HTR-8/SVneo (cell line): Measurements from ENCODE around the gene GPC3.
"Not testable (repeated sequence)": the region's sequence is repeated elsewhere in the genome, so short reads cannot be mapped to it uniquely, and the experiment has no call there.

Experiments
- DNase-seq: peaks from one replicate; pipeline ENCODE4 v3.0.0; 2011; ENCODE audit warnings: low spot score, mixed read lengths; ENCODE audit not compliant: insufficient read length
- FAIRE-seq: peaks from 2 replicates; lab custom pipeline; 2011; peaks lifted over from hg19 to GRCh38; lab: Jason Lieb, UNC

GPC3 gene

DNA sequence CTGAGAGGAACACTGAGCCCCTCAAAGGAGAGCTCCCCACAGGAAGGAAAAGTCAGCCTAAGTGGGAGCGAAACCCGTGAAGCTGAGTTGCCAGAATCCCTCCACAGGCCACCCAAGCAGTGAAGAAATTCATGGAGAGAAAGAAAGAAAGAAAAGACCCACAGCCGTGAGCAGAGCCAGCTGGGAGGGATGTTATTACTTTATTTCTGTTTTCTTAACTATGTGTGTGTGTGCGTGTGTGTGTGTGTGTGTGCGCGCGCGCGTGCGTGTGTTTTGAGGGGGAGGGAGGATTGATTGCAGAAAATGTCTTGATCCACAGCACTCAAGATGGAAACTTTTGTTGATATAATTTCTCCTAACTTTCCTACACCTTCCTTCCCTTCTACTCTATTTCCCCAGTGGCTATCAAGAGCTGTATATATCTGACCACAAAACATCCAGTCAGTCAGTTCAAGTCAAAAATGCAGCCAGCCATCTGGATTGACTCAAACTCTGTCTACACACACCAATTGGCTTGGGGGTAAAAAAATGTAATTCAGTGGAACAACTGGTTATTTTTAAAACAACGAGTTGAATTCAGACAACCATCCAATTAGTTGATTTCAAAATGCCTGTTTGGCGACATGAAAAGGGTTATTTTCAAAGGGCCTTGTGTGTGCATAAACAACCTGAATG, 13.8 kb upstream of the GPC3 start:
- FAIRE-seq: no peak
- no peak for DNase-seq

DNA sequence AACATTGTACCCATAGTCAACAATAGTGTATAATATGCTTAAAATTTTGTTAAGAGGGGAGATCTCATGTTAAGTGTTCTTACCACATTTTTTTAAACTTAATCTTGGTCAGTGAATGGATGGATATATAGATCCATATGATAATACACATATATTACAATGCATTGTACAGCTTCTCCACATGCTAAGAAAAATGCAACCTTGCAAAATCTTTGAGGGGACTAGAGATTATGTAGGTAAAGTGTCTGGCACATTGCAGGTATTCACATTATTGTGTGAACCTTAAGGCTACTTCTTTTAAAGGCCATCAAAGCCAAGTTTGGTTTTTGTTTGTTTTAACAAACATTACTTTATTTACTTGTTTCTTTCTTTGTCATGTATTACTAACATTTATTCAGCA, 10.4 kb upstream of the GPC3 start:
- FAIRE-seq (no peak), DNase-seq (no peak)

DNA sequence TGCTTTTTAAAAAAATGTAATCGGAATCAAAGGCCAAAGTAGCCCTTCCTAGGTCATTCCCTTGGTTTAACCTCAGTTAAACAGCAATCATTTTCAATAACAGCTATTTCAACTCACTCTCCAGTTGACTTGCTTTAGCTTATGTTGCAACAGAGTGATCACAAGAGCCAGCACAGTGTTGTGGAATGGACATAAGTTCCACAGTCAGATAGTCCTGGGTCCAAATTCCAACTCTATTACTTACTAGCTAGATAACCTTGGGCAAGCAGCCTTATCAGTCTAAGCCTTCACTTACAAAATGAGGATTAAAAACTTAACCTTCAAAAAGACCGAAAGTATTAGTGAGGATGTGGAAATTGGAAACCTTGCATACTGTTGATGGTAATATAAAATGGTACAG, 9.2 kb upstream of the GPC3 start:
- DNase-seq: no peak

DNA sequence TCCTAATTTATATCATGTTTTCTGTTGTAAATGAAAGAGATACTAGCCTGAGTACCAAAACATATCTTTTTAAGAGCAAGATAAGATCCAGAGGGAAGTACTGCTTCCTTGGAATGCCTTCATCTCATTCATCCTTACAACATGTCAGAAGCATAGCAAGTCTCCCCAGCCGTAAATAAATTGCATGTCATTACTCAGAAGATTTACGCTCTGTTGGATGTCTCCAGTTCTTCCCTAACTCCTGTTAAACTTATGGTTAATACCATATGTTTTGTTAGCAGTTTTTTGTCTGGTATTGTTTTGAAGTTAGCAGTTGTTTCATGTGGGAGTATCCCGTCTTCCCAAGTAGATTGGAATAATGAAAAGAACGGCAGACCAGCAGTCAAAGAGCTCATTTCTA, 7.5 kb upstream of the GPC3 start:
- DNase-seq (no peak), FAIRE-seq (no peak)

More for the DNA sequence above, 9.2 kb upstream of the GPC3 start:
- FAIRE-seq: no peak

DNA sequence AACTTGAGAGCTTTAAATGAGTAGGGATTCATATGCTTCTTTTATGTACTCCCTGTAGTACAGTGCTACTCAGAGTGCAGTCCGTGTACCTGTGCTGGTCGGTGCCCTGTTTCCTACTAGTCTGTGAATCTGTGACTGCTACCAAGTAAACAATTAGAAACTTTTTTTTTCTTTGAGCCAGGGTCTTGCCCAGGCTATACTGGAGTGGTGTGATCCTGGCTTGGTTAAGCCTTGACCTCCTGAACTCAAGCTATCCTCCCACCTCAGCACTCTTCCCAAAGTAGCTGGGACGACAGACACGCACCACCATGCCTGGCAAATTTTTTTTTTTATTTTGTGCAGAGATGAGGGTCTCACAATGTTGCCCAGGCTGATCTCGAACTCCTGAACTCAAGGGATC, 6.4 kb upstream of the GPC3 start:
- FAIRE-seq: no peak
- DNase-seq: no peak

DNA sequence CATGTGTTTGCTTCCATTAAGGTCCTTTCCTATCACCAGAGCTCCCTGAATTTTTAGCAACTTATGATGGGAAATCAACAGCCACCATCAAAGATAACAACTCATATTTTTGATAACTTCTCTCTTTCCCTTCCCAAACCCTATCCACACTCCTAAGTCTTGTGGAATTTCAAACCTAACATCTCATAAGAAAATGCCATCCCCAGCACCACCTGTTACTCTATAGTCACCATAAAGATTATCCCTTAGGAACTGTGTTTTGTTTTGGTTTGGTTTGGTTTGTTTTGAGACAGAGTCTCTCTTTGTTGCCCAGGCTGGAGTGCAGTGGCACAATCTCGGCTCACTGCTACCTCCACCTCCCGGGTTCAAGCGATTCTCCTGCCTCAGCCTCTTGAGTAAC, 5.7 kb upstream of the GPC3 start:
- FAIRE-seq, DNase-seq: not testable (repeated sequence)

DNA sequence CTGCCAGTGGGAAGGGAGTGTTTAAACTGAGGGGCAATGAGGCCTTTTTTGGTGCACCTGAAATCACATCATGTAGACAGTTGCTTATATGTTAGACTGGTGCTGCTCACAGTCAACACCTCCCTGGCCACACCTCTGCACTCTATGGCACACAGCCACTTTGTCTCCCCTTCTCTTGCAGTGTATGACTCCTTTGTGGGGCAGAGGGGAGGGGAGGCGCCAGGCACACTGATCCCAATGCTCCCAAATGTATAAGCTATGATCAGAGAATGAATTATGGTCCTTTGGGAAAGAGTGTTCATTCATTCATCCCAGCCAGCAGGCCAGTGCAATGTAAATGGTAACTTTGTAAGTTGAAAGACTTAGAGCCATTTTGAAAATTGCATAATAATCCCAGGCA, 4.6 kb upstream of the GPC3 start:
- FAIRE-seq (no peak), DNase-seq (no peak)

DNA sequence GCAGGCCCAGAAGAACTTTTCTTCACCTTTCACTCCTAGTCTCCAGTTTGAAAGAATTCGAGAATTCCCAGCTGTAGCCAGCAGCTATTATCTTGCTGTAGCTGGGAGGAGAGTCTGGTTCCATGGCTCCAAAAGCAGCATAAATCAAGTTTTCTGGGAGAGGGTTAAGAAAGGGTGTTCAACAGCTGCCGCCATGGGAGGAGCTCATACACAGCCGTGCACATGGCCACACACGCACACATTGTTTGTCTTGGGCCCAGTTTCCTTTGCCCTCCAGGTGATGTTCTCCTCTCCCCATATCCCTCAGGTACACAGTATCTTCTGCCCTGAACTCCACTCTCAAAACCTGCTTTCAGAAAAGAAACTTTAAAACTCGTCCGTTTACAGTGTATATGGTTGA, 4.1 kb upstream of the GPC3 start:
- no peak for FAIRE-seq
- DNase-seq: no peak

DNA sequence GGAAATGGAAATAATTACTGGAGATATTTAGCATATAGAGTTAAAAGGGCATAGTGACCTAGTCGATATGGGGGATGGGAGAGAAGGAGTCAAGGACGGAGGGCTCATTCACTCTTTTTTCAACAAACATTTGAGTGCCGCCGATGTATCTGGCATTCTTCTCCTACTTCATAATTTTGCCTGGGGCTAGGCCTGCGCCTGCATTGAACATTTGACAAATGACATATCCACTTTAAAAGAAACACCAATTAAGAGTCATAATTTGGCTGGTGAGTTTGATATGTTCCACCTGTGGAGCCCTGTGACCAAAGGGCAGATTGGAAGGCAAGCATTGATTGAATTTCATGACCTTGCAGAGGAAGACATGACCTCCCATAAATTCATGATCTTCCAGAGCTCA, 2.6 kb upstream of the GPC3 start:
- no peak for FAIRE-seq
- no peak for DNase-seq

DNA sequence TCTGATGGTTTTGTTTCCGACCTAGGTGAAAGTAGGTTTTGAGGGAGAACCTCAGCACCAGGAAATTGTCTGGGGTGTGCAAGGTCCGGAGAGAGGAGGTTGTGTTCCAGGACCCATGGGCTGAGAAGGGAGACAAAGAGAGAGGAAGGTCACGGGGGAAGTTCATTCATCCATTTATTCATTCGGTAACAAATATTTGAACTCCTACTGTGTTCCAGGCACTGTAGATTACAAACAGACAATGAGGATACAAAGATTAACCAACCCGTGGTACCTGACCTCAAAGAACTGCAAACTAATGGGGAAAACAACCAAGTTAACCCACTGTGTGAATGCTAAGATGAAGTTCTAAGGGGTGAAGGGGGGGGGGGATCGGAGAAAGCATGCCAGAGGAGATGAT, 1.8 kb upstream of the GPC3 start:
- no peak for DNase-seq
- FAIRE-seq: no peak

DNA sequence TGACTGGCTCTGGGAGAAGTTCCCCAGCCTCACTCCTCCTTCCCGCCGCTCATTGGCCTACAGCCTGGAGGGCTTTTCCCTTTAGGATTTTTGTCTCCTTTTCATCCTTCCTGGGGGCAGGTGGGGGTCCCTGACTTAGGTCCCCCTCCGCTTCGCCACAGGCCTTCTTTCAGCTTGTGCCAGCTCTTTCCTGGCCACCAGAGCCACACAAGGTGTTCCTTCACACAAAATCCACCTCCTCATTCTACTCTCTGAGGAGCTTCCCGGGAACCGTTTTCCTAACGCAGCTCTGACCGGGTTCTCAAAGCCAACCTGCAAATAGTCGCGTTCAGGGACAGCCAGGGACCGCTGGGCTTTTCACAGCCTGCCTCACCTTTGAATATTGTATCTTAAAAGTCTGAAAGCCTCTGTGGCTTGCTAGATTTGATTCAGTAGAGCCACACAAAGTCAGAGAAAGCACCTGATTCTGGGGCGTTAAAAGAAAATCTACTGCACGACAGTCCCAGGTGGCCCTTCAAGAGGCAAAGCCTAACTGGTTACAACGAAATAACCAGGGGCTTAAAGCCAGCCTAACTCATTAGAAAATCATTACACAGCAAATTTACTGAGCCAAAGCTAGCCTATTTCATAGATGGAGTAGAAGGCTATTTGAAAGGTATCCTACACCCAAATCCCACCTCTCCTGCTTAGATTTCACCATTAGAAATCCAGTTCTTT, 731 bp upstream of the GPC3 start:
- DNase-seq (no peak), FAIRE-seq (no peak)

DNA sequence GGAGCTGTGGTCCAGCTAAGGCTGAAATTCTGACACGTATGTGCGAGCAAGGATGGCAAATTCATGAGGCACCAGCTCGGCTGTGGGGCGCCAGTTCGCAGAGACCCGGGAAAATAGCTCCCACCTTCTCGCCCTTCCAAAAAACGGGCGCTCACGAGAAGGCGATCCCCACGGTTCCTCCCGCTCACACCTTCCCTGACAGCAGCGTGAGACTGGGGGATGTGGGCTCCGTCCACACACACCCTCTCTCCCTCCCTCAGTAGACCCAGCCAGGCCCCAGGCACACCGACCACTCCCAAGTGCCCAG, 584 bp downstream of the GPC3 start:
- DNase-seq (no peak), FAIRE-seq (no peak)

DNA sequence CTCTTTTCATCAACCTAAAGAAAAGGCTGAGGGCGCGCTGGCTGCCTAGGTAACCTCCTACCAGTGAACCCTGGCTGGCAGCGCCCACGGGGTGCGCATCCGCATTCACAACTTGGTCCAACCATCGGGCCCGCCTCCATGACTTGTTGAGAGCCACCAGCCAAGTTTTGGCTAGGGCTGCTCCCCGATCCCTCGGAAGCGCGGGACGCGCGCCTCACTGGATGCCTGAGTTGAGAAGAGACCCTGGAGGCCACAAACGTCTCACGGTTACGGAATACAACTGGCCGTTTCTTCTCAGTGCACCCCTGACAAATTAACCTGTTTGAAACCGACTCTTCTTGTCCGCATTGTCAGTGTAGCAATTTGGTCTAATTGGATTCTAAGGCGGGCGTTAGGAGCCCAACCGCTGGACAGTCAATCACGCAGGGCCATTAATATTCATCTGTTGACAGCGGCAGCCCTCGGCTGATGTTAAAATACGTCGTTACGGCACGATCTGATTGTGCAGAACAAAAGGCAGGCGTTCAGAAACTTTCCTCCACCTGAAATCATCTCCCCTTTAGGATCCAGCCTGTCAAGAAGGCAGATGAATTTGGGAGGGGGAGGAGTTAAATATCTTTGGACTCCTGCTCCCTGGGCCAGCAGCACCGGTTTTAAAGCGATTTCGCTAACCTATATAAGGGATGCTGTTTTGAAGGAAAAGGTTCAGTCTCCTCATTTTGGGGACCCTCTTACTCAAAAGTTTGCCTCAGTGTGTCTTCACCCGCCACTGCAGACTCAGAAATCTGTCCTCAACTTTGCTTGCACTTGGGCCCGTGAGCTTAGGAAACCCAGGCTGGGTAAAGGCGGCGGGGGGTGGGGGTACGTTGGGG, 1.2 kb downstream of the GPC3 start:
- FAIRE-seq: no peak

DNA sequence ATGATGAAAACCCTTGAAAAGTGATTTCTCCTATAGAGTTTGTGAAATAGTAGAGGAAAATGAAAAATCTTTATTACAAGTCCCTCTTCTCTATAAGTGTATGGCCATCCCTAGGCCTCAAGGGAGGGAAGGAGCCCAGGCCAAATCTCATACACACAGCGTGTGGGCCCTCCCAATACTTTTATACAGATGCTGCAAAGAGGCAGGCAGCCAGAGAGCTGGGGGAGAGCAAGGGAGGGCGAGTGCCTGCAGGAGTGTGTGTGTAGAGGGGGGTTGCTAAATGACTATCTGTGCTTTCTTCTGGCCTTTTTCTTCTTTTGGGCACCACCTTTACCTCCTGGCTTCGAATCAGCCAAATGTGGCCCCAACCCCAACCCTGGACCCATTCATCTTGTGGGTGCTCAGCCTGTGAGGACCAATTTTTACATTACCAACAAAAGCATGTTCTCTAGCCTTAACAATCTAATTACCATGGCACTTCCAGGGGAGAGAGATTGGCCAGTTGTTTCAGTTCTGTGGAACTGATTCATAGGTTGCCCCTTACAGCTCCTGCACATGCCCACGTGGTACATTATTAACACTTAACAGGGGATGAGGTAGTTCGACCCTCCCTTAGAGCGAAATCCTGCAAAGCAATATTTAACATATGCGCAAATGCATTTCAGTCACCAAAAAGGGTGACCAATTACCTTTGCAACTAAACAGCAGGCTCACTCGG, 2.0 kb downstream of the GPC3 start:
- FAIRE-seq (no peak), DNase-seq (no peak)

More for the DNA sequence above, 1.2 kb downstream of the GPC3 start:
- DNase-seq: no peak

DNA sequence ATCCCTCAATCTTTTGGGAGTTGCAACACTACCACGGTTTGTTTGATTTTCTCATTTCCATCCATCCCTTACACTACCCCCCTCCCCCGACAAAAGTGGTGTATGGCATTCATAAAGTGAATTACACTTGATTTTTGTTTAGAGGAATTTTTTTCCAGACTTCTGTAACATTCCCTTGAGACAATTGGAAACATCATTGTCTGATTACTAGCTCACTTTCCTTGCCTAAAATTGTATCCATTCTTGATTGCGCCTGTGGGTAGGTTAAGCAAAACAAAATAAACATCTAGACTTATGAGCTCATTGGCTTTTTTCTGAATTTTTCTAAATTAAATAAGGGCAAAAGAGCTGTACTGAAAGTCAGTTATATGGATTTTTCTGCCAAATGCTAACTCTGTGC, 3.5 kb downstream of the GPC3 start:
- FAIRE-seq: no peak
- DNase-seq: no peak

DNA sequence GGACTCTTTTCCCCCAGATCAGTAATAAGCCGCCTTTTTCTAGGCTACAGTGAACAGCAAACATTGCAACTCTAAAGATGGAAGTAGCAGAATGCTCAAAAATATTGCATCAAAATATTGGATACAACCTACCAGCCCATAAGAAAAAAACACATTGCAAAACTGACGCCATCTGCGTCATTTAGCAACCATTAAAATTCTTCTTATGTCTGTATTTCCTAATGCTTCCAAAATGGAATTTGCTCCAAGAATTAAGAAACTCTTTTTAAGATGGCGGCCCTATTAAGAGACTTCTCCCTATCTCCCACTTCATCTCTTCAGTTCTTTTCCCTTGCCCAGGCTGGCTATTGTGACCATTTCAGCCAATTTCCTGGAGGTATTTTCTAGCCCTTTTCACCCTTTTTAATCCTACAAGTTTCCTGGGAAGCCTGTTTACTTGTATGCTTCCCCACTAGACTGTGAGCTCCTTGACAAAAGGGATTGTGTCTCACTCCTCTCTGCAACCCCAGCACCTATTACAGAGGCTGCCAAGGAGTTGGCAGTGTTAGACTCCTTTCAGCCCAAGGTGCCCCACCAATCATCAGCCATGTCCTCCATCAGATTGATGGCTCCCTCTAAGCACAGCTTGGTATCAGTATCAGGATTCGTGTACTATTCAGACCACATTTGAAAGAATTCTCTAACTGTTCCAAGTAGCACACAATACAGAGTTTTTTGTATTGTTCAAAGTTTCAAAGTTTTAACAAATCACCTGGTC, 4.4 kb downstream of the GPC3 start:
- no peak for FAIRE-seq
- no peak for DNase-seq

DNA sequence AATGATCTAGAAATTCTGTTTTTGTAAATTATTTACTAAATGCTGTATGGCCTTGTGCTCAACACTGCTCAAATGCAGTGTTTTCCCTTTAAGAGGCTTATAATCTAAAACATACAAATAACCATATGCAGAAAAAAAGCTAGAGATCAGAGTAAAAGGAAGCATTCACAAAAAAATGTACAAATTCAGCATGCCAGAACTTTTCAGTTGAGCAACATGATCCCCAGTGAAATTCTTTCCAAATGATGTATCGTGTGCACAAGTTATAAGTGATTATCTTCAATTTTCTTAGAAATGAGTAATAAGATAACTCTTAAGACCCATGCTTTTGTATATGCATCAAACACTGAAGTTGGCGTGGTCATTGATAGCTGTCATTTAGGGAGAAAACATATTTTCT, 5.0 kb downstream of the GPC3 start:
- no peak for FAIRE-seq
- no peak for DNase-seq

DNA sequence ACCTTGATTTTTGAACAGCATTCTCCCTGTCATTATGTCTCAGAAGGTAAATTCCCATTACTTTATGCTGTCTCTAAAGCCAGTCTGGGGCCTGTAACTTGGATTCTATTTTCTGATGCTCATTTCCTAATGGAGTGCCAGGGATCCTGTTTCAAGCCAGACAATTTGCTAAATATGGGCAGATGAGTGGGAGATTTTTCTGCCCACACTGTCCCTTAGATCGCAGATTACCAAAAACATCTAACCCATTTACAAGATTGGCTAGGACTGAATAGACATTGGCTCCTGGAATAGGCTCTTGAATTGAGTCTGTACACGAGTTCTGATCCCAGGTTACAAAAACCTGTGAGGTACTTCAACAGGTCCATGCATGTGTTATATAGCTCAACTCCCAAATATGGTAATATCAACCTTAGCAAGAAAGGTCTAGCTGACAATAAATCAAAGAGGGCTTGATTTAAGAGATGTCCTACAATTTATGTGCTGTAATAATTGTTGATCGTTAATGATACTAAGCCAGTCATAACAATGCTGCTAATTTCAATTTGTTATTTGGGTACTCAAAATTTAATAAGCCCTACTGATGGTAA, 5.7 kb downstream of the GPC3 start:
- no peak for FAIRE-seq
- no peak for DNase-seq

DNA sequence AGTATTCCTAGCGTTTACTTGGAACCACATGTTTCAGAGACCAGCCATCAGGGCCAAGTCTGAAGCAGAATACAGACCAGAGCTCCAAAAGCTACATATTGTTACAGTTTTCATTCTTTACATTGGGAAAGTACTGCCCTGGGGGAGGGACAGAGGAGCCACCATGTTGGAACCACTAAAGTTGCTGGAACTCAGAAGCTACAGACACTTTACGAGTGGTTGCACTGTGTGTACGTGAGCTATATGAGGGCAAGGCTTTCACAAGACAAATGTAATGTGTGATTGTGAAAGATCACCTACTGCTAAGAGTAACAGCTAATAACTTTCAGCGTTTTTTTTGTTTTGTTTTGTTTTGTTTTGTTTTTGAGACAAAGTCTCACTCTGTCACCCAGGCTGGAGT, 11.7 kb downstream of the GPC3 start:
- FAIRE-seq: no peak

DNA sequence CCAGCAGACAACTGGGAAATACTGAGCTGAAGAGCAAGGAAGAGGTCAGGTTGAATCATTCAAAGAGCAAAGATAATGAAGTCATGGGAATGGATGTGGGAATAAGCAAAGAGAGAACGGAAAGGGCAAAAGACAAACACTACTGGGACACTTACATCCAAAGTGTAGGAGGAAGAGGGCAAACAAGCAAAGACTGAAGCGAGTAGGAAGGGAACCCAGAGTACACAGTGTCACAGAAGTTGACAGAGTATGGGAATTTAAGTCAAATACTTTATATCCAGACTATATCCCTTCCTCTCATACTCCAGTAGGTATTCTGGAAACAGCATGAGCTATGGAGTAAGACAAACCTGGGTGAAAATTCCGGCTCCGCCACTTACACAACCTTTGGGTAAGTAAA, 12.5 kb downstream of the GPC3 start:
- DNase-seq (no peak), FAIRE-seq (no peak)

More for the DNA sequence above, 11.7 kb downstream of the GPC3 start:
- no peak for DNase-seq
